OCI-LY1 (cell line): ENCODE data around the gene DMRTC2.

ENCODE experiments used
- CTCF ChIP-seq: fragments of 200-600 bp; sonication (generic), shearing (Covaris generic); IDR thresholded peaks from 2 replicates; pipeline ENCODE4 v1.5.1; 2017; ENCODE audit warnings: mild to moderate bottlenecking, antibody characterized with exemption, low read length, moderate library complexity, mixed read lengths
- EZH2 ChIP-seq: fragments of 200-600 bp; sonication (generic), shearing (Covaris generic); IDR thresholded peaks from 2 replicates; pipeline ENCODE4 v1.8.0; 2017; ENCODE audit warnings: borderline replicate concordance, mixed run types, mild to moderate bottlenecking, antibody characterized with exemption, low read length, moderate library complexity, mixed read lengths

DNA sequence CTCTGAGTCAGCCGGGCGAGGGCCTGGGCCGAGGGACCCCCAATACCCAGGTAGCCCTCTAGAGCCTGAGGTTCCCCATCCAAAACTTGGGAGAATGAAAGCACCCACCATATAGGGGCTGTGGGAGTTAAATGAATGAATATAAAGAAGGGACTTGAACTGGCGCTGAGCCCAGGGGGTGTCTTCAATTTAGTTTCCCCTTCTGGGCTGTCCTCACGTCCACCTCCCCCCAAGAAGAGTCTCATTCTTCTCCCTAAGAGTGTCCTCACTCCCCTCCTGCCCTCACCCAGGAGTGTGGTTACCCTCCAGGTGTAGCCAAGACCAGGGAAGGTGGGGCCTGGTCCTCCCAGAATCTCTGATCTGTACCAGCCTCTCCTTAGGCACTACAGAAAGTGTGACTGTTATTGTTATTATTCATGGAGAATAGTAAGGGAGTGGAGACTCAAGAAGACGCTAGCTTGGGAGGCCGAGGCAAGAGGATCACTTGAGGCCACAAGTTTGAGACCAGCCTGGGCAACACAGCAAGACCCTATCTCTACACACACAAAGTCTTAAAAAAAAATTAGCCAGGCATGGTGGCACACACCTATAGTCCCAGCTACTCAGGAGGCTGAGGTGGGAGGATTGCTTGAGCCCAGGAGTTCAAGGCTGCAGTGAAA is 35.0 kb downstream of the DMRTC2 start:
- no peak for TF ChIP-seq CTCF
- no peak for TF ChIP-seq EZH2
